Left lung (tissue), 10 donors: ENCODE measurements around the gene PDGFC. TPM values are rescaled to one million over a fixed set of nuclear protein-coding genes. Genes with fewer than 3 reads are reported as not detected.
A peak's percentile ranks its signal among the peaks of the same experiment; 100 is the strongest.

Source experiments
- ATAC-seq: fragments of 200-7000 bp; cut with Tn5 transposase; one replicate; pipeline ENCODE4 v1.9.1; 2020; ENCODE audit warnings: moderate library complexity
- DNase-seq, 4 donors: peaks; one replicate each; pipeline ENCODE4 v3.0.0-alpha.2; 2013 to 2020
- H3K27ac ChIP-seq, 2 donors: fragments of 200-600 bp; sonication (generic) in 1 of 2; one replicate each; pipeline versions ENCODE4 v1.5.0 to v1.8.0; 2020 to 2021
- H3K27me3 ChIP-seq, 2 donors: fragments of 200-600 bp; sonication (generic) in 1 of 2; one replicate each; pipeline versions ENCODE4 v1.5.0 to v1.8.0; 2020 to 2021
- H3K36me3 ChIP-seq, 2 donors: fragments of 200-600 bp; sonication (generic) in 1 of 2; one replicate each; pipeline versions ENCODE4 v1.5.0 to v1.8.0; 2020 to 2021
- H3K4me1 ChIP-seq, 2 donors: fragments of 200-600 bp; one replicate each; pipeline ENCODE4 v1.8.0; 2021
- H3K4me3 ChIP-seq, 2 donors: fragments of 200-600 bp; sonication (generic) in 1 of 2; one replicate each; pipeline versions ENCODE4 v1.5.0 to v1.8.0; 2020 to 2021; ENCODE audit warnings: mild to moderate bottlenecking in 1 of 2
- H3K9me3 ChIP-seq, 2 donors: fragments of 200-600 bp; sonication (generic) in 1 of 2; one replicate each; pipeline versions ENCODE4 v1.5.0 to v1.8.0; 2020 to 2021
- intact Hi-C, 2 donors: fragments of 100-400 bp; cut with DNase I; formaldehyde crosslinking; loops; one replicate each; pipeline versions ENCODE4 v1.11.2 to v1.14.2; 2022
- polyA plus RNA-seq, 6 donors: library from polyadenylated mRNA; unstranded; fragments of 120-200 nt; gene quantifications; one replicate each; pipeline ENCODE4 v1.2.1, GENCODE V29; 2013; ENCODE audit not compliant: insufficient read length in 6 of 6
- total RNA-seq, 2 donors: library from RNA; stranded (reverse); fragmentation: NEBNext Ultra II Directional; extraction: Animal tissue kit (Norgen Biotek cat#: 25700); gene quantifications; one replicate each; pipeline ENCODE4 v1.2.1, GENCODE V29; 2021
- TF ChIP-seq, protein P1 (sequence below), 2 donors: fragments of 200-600 bp; sonication (generic) in 1 of 2; IDR thresholded peaks; one replicate each; pipeline versions ENCODE4 v1.5.0 to v1.8.0; 2021; ENCODE audit warnings: antibody characterized with exemption in 2 of 2
- donor health status: DM: no; HTN: yes; CAD: no.
- donor health status: DM: no; HTN: no; CAD: no.

Gene PDGFC
- total and polyA plus RNA-seq, 8 donors: 22.4 to 51.6 (median 37.4) TPM

DNA sequence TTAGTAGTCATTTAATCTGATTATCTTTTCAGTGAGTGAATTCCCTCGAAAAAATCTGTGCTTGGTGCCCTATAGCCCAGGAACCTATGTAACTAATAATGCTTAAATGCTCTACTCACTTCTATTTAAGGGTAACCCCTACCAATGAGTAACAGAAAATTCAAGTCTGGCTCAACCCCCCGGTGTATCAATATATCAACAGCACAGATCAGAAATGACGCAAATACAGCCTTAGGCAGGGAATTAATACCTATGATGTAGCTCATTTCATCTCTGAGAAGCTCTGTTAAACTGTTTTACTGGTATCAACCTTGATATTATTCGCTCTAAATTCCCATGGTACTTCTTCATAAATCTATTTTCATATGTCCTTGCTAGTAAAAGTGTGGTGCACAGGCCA is 28.6 kb downstream of the PDGFC start:
- Histone ChIP-seq H3K9me3 (no peaks in the 10 kb centered on the region), H3K4me3 (no peak overlapping the region), H3K27ac (no peak overlapping the region), H3K36me3 (no peaks in the 10 kb centered on the region), H3K27me3 (no peaks in the 10 kb centered on the region), H3K4me1 (peaks cover 0 to 27% of the 10 kb centered on the region in 2 donors)
- TF ChIP-seq, protein P1, sequence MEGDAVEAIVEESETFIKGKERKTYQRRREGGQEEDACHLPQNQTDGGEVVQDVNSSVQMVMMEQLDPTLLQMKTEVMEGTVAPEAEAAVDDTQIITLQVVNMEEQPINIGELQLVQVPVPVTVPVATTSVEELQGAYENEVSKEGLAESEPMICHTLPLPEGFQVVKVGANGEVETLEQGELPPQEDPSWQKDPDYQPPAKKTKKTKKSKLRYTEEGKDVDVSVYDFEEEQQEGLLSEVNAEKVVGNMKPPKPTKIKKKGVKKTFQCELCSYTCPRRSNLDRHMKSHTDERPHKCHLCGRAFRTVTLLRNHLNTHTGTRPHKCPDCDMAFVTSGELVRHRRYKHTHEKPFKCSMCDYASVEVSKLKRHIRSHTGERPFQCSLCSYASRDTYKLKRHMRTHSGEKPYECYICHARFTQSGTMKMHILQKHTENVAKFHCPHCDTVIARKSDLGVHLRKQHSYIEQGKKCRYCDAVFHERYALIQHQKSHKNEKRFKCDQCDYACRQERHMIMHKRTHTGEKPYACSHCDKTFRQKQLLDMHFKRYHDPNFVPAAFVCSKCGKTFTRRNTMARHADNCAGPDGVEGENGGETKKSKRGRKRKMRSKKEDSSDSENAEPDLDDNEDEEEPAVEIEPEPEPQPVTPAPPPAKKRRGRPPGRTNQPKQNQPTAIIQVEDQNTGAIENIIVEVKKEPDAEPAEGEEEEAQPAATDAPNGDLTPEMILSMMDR (IDR thresholded peaks at IDR 0.05): no peak
- ATAC-seq (no peak), DNase-seq (no peak)
- intact Hi-C loops: no loop called here

DNA sequence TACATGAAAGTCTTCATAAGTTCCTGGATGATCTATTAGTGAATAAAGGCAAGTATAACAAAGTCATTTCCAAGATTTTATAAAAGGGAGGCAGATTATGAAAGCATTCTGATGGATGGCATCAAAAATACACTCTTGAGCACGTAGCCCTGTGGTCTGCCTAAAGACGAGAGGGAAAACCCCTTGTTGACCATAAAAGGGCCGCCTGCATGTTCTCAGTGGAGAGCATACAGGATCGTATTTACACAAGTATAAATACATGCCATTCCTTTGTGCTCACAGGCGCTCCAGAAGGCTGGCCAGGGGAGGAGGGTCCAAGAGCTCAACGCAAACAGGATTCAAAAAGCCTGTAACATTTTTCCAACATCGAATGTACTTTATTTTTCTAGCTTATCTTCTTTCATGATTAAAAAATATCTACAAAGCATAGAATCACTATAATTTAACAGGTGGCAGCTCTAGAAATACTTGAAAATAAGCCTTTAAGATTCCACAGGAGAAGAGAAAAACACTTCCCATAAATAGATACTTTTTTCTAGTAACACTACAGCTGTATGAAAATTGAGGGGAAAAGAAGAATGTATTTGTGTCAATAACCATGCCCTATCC is 29.6 kb downstream of the PDGFC start:
- DNase-seq (peak; percentile 38 to 86 (median 62)), ATAC-seq (peak; percentile 95)
- intact Hi-C loops: no loop called here
- peaks cover 0 to 19% of the 10 kb centered on the region in 2 donors for H3K4me1 ChIP-seq
- H3K9me3 ChIP-seq: no peaks in the 10 kb centered on the region
- H3K4me3 ChIP-seq: no peak overlapping the region
- no peaks in the 10 kb centered on the region for H3K36me3 ChIP-seq
- no peaks in the 10 kb centered on the region for H3K27me3 ChIP-seq
- peak overlapping the region in 1 of 2 donors; percentile 40 for H3K27ac ChIP-seq
- TF ChIP-seq, protein P1 (IDR thresholded peaks at IDR 0.05): no peak

DNA sequence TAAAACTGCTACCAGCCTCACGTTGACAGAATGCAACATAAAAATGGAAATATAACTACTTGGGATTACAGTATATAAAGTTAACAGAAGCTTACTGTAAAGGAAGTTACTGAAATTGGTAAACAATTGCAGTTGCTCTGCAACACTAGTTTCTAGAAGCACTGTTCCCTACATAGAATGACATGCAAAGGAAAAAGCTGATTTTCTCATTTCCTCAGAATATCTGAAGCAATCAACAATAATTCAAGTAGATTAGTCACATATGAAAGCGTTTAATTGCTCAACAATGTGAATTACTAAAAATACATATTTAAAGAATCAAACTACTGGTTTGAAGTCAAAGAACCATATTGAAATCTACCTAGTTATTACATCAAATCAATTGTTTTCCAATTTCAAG is 31.8 kb downstream of the PDGFC start:
- Histone ChIP-seq H3K9me3 (no peaks in the 10 kb centered on the region), H3K36me3 (no peaks in the 10 kb centered on the region), H3K4me1 (peaks cover 0 to 3% of the 10 kb centered on the region in 2 donors), H3K27me3 (no peaks in the 10 kb centered on the region), H3K27ac (peak overlapping the region in 1 of 2 donors; percentile 38), H3K4me3 (no peak overlapping the region)
- intact Hi-C loops: no loop called here
- DNase-seq: no peak
- TF ChIP-seq, protein P1 (IDR thresholded peaks at IDR 0.05): no peak
- ATAC-seq: no peak

DNA sequence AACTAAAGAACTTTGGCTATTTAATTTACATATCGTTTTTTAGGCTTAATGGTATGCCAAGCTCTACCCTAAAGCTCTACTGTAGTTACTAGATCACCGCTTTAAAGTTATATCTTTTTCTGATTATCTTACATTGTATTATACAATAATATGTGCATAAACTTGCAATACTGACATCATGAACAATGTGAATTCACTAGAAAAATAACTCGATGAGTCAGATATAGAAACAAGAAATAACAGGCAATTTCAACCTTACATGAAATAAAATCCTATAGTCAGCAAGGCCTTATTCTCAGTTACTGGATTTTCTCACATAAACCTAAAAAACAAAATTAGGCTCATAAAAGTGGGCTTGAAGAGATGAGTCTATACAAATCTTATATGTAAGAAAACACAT is 32.5 kb downstream of the PDGFC start:
- H3K27ac ChIP-seq: peak overlapping the region in 1 of 2 donors; percentile 38
- intact Hi-C loops: no loop called here

DNA sequence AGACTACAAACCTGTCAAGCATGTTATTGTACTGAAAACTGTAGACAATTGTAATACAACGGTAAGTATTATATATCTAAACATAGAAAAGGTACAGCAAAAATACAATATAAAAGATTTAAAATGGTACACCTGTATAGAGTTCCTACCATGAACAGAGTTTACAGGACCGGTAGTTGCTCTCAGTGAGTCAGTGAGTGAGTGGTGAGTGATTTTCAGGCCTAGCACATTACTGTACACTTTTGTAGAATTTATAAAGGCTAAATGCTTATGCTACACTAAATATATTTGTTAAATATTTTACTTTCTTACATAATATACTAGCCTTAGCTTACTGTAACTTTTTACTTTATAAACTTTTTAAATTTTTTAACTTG is 37.4 kb downstream of the PDGFC start:
- H3K4me3 ChIP-seq: no peak overlapping the region
- H3K27me3 ChIP-seq: no peaks in the 10 kb centered on the region
- peaks cover 0 to 3% of the 10 kb centered on the region in 2 donors for H3K9me3 ChIP-seq
- no peak overlapping the region for H3K27ac ChIP-seq
- ATAC-seq: no peak
- H3K36me3 ChIP-seq: no peaks in the 10 kb centered on the region
- TF ChIP-seq, protein P1 (IDR thresholded peaks at IDR 0.05): no peak
- H3K4me1 ChIP-seq: no peaks in the 10 kb centered on the region
- no peak for DNase-seq
- intact Hi-C loops: no loop called here

More for the DNA sequence above, 32.5 kb downstream of the PDGFC start:
- Histone ChIP-seq H3K36me3 (no peaks in the 10 kb centered on the region), H3K4me3 (no peak overlapping the region), H3K9me3 (no peaks in the 10 kb centered on the region), H3K4me1 (peaks cover 0 to 3% of the 10 kb centered on the region in 2 donors), H3K27me3 (no peaks in the 10 kb centered on the region)
- ATAC-seq (no peak), DNase-seq (no peak)
- TF ChIP-seq, protein P1 (IDR thresholded peaks at IDR 0.05): no peak
